HFF-Myc (cell line): Measurements from ENCODE around the gene UQCRH.
"Not testable (repeated sequence)": the region's sequence is repeated elsewhere in the genome, so short reads cannot be mapped to it uniquely, and the experiment has no call there.

ENCODE experiments used
- DNase-seq: peaks from one replicate; pipeline ENCODE4 v3.0.0-alpha.2; 2011; ENCODE audit warnings: low read depth; ENCODE audit errors: extremely low read depth
- H3K4me3 ChIP-seq: replicated peaks from 2 replicates; pipeline ENCODE4 v1.5.1; 2011; ENCODE audit warnings: low read depth, mild to moderate bottlenecking, control low read depth, low read length
- CTCF ChIP-seq: IDR thresholded peaks from 2 replicates; pipeline ENCODE4 v1.5.1; 2012; ENCODE audit warnings: mild to moderate bottlenecking, low read depth, low read length, control low read depth; ENCODE audit errors: missing control alignments

The UQCRH gene

GRCh38 chr1:46306159-46306530, 2.6 kb downstream of the UQCRH start:
- DNase-seq, result no peak
- peak overlapping the region; percentile 99 for H3K4me3 ChIP-seq
- TF ChIP-seq CTCF, result no peak

- no peak for DNase-seq
- no peak overlapping the region for H3K4me3 ChIP-seq
- no peak for TF ChIP-seq CTCF
Observed at GRCh38 chr1:46309401-46310159, 6.1 kb downstream of the UQCRH start.

- no peak overlapping the region for H3K4me3 ChIP-seq
- TF ChIP-seq CTCF, result no peak
- no peak for DNase-seq
Observed at GRCh38 chr1:46310321-46310720, 6.8 kb downstream of the UQCRH start.

GRCh38 chr1:46315669-46316403, 12.3 kb downstream of the UQCRH start:
- no peak for TF ChIP-seq CTCF
- no peak for DNase-seq
- no peak overlapping the region for H3K4me3 ChIP-seq

GRCh38 chr1:46317323-46317722, 13.8 kb downstream of the UQCRH start:
- H3K4me3 ChIP-seq, result no peak overlapping the region
- no peak for TF ChIP-seq CTCF
- no peak for DNase-seq

- not testable (repeated sequence) for DNase-seq, H3K4me3 ChIP-seq
Observed at GRCh38 chr1:46319301-46319700, 15.8 kb downstream of the UQCRH start.

- not testable (repeated sequence) for H3K4me3 ChIP-seq, DNase-seq
Observed at GRCh38 chr1:46319960-46320914, 16.7 kb downstream of the UQCRH start.

- not testable (repeated sequence) for H3K4me3 ChIP-seq, DNase-seq
Observed at GRCh38 chr1:46322191-46322590, 18.7 kb downstream of the UQCRH start.

- DNase-seq, H3K4me3 ChIP-seq: not testable (repeated sequence)
Observed at GRCh38 chr1:46325285-46326076, 22.0 kb downstream of the UQCRH start.

- not testable (repeated sequence) for DNase-seq, H3K4me3 ChIP-seq
Observed at GRCh38 chr1:46328182-46328581, 24.7 kb downstream of the UQCRH start.

GRCh38 chr1:46329807-46330206, 26.3 kb downstream of the UQCRH start:
- H3K4me3 ChIP-seq, DNase-seq: not testable (repeated sequence)
